ENCODE measurements around the gene TIMM17B. TPM values are rescaled to one million over a fixed set of nuclear protein-coding genes. Genes with fewer than 3 reads are reported as not detected.

Gene TIMM17B
- total RNA-seq, 1 experiment from 2014 or later, result 86.1 TPM

GRCh38 chrX:48913605-48914366 is 16.2 kb upstream of the TIMM17B start:
- CTCF ChIA-PET, result interaction anchor here (0.7 kb wide), 2 partner anchors 15 to 799 kb away, joined by 3 to 5 read pairs; no protein-coding TSS in a partner anchor
- H3K36me3 Mint-ChIP-seq (ENCODE audit: insufficient read depth, unreplicated experiment), result peaks cover 60% of the 10 kb centered on the region
- TF ChIP-seq CTCF (IDR thresholded peaks at IDR 0.05; ENCODE audit: unreplicated experiment), result no peak
- intact Hi-C loops (cut with micrococcal nuclease; ENCODE audit: unreplicated experiment), result loop anchor here (10.0 kb wide), 2 partner anchors 49 to 109 kb away; partner anchors contain the start of gene HDAC6
- no peak overlapping the region for H3K4me3 Mint-ChIP-seq (ENCODE audit: low read depth, unreplicated experiment)
- DNase-seq, result no peak
- H3K4me1 Mint-ChIP-seq (ENCODE audit: low read depth, unreplicated experiment), result peaks cover 25% of the 10 kb centered on the region
- BruUV-seq (replicated peaks), result no TSS peak
- H3K27ac Mint-ChIP-seq (ENCODE audit: unreplicated experiment), result no peak overlapping the region
- no peaks in the 10 kb centered on the region for H3K9me3 Mint-ChIP-seq (ENCODE audit: low read depth, unreplicated experiment)
- no peaks in the 10 kb centered on the region for H3K27me3 Mint-ChIP-seq (ENCODE audit: unreplicated experiment)

DNA sequence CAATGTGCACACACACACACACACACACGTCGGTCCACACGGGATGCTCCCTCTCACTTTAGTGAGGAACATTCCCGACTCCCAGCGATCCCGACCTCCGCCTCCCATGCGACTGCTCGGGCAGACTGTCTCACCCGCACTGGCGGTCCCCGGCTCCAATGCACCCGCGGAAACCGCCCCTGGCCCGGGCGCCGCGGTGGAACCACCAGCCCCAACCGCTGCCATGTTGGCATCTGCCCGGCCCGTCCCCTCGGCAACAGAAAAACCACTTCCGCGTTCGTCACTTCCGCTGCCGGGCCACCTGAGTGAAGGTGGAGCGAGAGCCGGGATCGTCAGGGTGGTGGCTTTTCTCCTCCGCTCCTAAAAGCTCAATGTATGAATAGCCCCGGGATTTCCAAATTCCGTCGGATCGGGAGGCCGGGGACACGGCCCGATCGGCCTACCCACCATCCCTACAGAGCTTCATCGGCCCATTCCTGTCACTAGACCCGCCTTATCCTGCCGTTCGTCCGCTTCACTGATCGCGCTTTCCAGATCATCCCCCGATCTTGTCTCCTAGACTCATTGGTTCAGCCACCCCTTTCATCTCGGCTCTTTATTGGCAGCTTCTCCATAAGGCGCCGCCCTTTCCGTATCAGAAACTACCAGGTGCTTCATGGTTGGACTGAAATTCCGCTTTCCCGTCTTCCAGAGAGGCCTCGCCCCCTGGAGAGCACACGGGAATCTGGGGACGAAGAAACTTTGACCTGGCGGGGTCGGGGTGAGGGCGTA is 14.0 kb upstream of the TIMM17B start, which contains the start of gene SLC35A2:
Gene SLC35A2, minus strand, starts transcription at position 235 of the 771 bp plus-strand sequence. Its CDS starts 10 bp downstream, at position 225.
- Mint-ChIP-seq H3K27me3 (ENCODE audit: unreplicated experiment) (no peaks in the 10 kb centered on the region), H3K9me3 (ENCODE audit: low read depth, unreplicated experiment) (no peaks in the 10 kb centered on the region), H3K36me3 (ENCODE audit: insufficient read depth, unreplicated experiment) (peaks cover 51% of the 10 kb centered on the region), H3K4me3 (ENCODE audit: low read depth, unreplicated experiment) (peak within 1 kb of the TSS; percentile 97), H3K27ac (ENCODE audit: unreplicated experiment) (peak within 1 kb of the TSS; percentile 94), H3K4me1 (ENCODE audit: low read depth, unreplicated experiment) (peaks cover 16% of the 10 kb centered on the region)
- CTCF ChIA-PET, result interaction anchor here (0.6 to 1.2 kb wide), 5 partner anchors 14 to 255 kb away, joined by 3 to 4 read pairs (median 3); partner anchors contain the start of genes PCSK1N, PQBP1 and TIMM17B
- peak; percentile 87 for DNase-seq
- BruUV-seq (replicated peaks), result no TSS peak
- no peak for TF ChIP-seq CTCF (IDR thresholded peaks at IDR 0.05; ENCODE audit: unreplicated experiment)
- intact Hi-C loops (cut with micrococcal nuclease; ENCODE audit: unreplicated experiment), result loop anchor here (10.0 kb wide), 2 partner anchors 47 to 107 kb away; partner anchors contain the start of gene HDAC6

GRCh38 chrX:48910926-48911411 is 13.4 kb upstream of the TIMM17B start:
- Mint-ChIP-seq H3K4me3 (ENCODE audit: low read depth, unreplicated experiment) (peak overlapping the region; percentile 97), H3K27ac (ENCODE audit: unreplicated experiment) (peak overlapping the region; percentile 94), H3K4me1 (ENCODE audit: low read depth, unreplicated experiment) (peaks cover 16% of the 10 kb centered on the region), H3K9me3 (ENCODE audit: low read depth, unreplicated experiment) (no peaks in the 10 kb centered on the region), H3K36me3 (ENCODE audit: insufficient read depth, unreplicated experiment) (peaks cover 50% of the 10 kb centered on the region), H3K27me3 (ENCODE audit: unreplicated experiment) (no peaks in the 10 kb centered on the region)
- intact Hi-C loops (cut with micrococcal nuclease; ENCODE audit: unreplicated experiment), result loop anchor here (10.0 kb wide), 2 partner anchors 46 to 106 kb away; partner anchors contain the start of gene HDAC6
- CTCF ChIA-PET, result interaction anchor here (1.0 to 1.2 kb wide), 2 partner anchors 75 to 77 kb away, joined by 4 read pairs; partner anchors contain the start of gene PCSK1N
- no TSS peak for BruUV-seq (replicated peaks)
- DNase-seq, result no peak
- no peak for TF ChIP-seq CTCF (IDR thresholded peaks at IDR 0.05; ENCODE audit: unreplicated experiment)

GRCh38 chrX:48909703-48910294 is 12.2 kb upstream of the TIMM17B start:
- CTCF ChIA-PET, result no interaction called here
- no TSS peak for BruUV-seq (replicated peaks)
- no peak for TF ChIP-seq CTCF (IDR thresholded peaks at IDR 0.05; ENCODE audit: unreplicated experiment)
- no peak for DNase-seq
- H3K9me3 Mint-ChIP-seq (ENCODE audit: low read depth, unreplicated experiment), result no peaks in the 10 kb centered on the region
- no peak overlapping the region for H3K27ac Mint-ChIP-seq (ENCODE audit: unreplicated experiment)
- no peaks in the 10 kb centered on the region for H3K27me3 Mint-ChIP-seq (ENCODE audit: unreplicated experiment)
- peaks cover 58% of the 10 kb centered on the region for H3K36me3 Mint-ChIP-seq (ENCODE audit: insufficient read depth, unreplicated experiment)
- peak overlapping the region; percentile 97 for H3K4me3 Mint-ChIP-seq (ENCODE audit: low read depth, unreplicated experiment)
- intact Hi-C loops (cut with micrococcal nuclease; ENCODE audit: unreplicated experiment), result loop anchor here (10.0 kb wide), 2 partner anchors 45 to 105 kb away; partner anchors contain the start of gene HDAC6
- H3K4me1 Mint-ChIP-seq (ENCODE audit: low read depth, unreplicated experiment), result peaks cover 16% of the 10 kb centered on the region
